H9 (cell line): ENCODE results near the gene AKR1C3. TPM values are rescaled to one million over a fixed set of nuclear protein-coding genes. Genes with fewer than 3 reads are reported as not detected.

Source experiments
- DNase-seq: peaks from one replicate; pipeline ENCODE4 v3.0.0-alpha.2; 2017
- H2AFZ ChIP-seq: one replicate; pipeline ENCODE4 v1.6.1; 2013; ENCODE audit warnings: mild to moderate bottlenecking, low read length, control low read depth, moderate library complexity
- H2AK5ac ChIP-seq: 2 replicates; pipeline ENCODE4 v1.6.1; 2013; ENCODE audit warnings: low read length, control low read depth, mixed read lengths; ENCODE audit not compliant: insufficient read length
- H2BK120ac ChIP-seq: one replicate; pipeline ENCODE4 v1.6.1; 2013; ENCODE audit warnings: low read depth, mild to moderate bottlenecking, low read length, control low read depth, inconsistent platforms; ENCODE audit not compliant: poor library complexity, severe bottlenecking
- H2BK12ac ChIP-seq: 2 replicates; pipeline ENCODE4 v1.6.1; 2013; ENCODE audit warnings: low read length, control low read depth, mixed read lengths, low read depth; ENCODE audit not compliant: insufficient read length
- H2BK15ac ChIP-seq: 2 replicates; pipeline ENCODE4 v1.6.1; 2013; ENCODE audit warnings: low read depth, low read length, control low read depth
- H2BK20ac ChIP-seq: one replicate; pipeline ENCODE4 v1.6.1; 2013; ENCODE audit warnings: low read depth, mild to moderate bottlenecking, low read length, control low read depth, inconsistent platforms; ENCODE audit not compliant: poor library complexity, severe bottlenecking
- H2BK5ac ChIP-seq: 2 replicates; pipeline ENCODE4 v1.6.1; 2013; ENCODE audit warnings: low read length, control low read depth, mixed read lengths; ENCODE audit not compliant: insufficient read length
- H3K14ac ChIP-seq: 2 replicates; pipeline ENCODE4 v1.6.1; 2013; ENCODE audit warnings: low read length, control low read depth; ENCODE audit not compliant: insufficient read depth
- H3K18ac ChIP-seq: 2 replicates; pipeline ENCODE4 v1.6.1; 2013; ENCODE audit warnings: low read depth, mild to moderate bottlenecking, mixed read lengths, low read length, control low read depth; ENCODE audit not compliant: insufficient read length
- H3K23ac ChIP-seq: 2 replicates; pipeline ENCODE4 v1.6.1; 2013; ENCODE audit warnings: low read length, control low read depth, mixed read lengths, low read depth; ENCODE audit not compliant: insufficient read length
- H3K23me2 ChIP-seq: 2 replicates; pipeline ENCODE4 v1.6.1; 2013; ENCODE audit warnings: low read depth, mild to moderate bottlenecking, mixed read lengths, low read length, control low read depth; ENCODE audit not compliant: insufficient read length, poor library complexity, severe bottlenecking
- H3K27ac ChIP-seq: 2 replicates; pipeline ENCODE4 v1.5.1; 2013; ENCODE audit warnings: low read length, control low read depth, mixed read lengths, low read depth; ENCODE audit not compliant: insufficient read length
- H3K27me3 ChIP-seq: 2 replicates; pipeline ENCODE4 v1.6.1; 2013; ENCODE audit warnings: low read length, control low read depth, inconsistent platforms; ENCODE audit not compliant: insufficient read depth
- H3K4ac ChIP-seq: 2 replicates; pipeline ENCODE4 v1.6.1; 2013; ENCODE audit warnings: low read depth, mild to moderate bottlenecking, control low read depth, inconsistent platforms, low read length, moderate library complexity
- H3K4me1 ChIP-seq: 2 replicates; pipeline ENCODE4 v1.6.1; 2013; ENCODE audit warnings: low read length, control low read depth, inconsistent platforms; ENCODE audit not compliant: insufficient read depth
- H3K4me2 ChIP-seq: 2 replicates; pipeline ENCODE4 v1.6.1; 2013; ENCODE audit warnings: low read length, control low read depth, mixed read lengths; ENCODE audit not compliant: insufficient read length, insufficient read depth
- H3K56ac ChIP-seq: 2 replicates; pipeline ENCODE4 v1.6.1; 2013; ENCODE audit warnings: low read depth, mild to moderate bottlenecking, mixed read lengths, low read length, control low read depth; ENCODE audit not compliant: insufficient read length
- H3K79me1 ChIP-seq: 2 replicates; pipeline ENCODE4 v1.6.1; 2013; ENCODE audit warnings: low read depth, mild to moderate bottlenecking, moderate library complexity, low read length, control low read depth, inconsistent platforms; ENCODE audit not compliant: insufficient read depth, poor library complexity, severe bottlenecking
- H3K79me2 ChIP-seq: 2 replicates; pipeline ENCODE4 v1.6.1; 2013; ENCODE audit warnings: low read length, control low read depth, inconsistent platforms; ENCODE audit not compliant: insufficient read depth
- H3K9ac ChIP-seq: 2 replicates; pipeline ENCODE4 v1.6.1; 2013; ENCODE audit warnings: low read length, control low read depth, mixed read lengths; ENCODE audit not compliant: insufficient read length; ENCODE audit errors: extremely low read depth
- H3K9me3 ChIP-seq: one replicate; pipeline ENCODE4 v1.6.1; 2013; ENCODE audit warnings: low read depth, low read length, inconsistent platforms; ENCODE audit not compliant: control insufficient read depth
- H3T11ph ChIP-seq: one replicate; pipeline ENCODE4 v1.6.1; 2013; ENCODE audit warnings: mild to moderate bottlenecking, low read length, control low read depth, inconsistent platforms
- H4K20me1 ChIP-seq: one replicate; pipeline ENCODE4 v1.6.1; 2013; ENCODE audit not compliant: control insufficient read depth, insufficient read length, insufficient read depth
- H4K5ac ChIP-seq: 2 replicates; pipeline ENCODE4 v1.6.1; 2013; ENCODE audit warnings: low read depth, mild to moderate bottlenecking, mixed read lengths, low read length, control low read depth; ENCODE audit not compliant: insufficient read length
- H4K8ac ChIP-seq: replicated peaks from 2 replicates; pipeline ENCODE4 v1.6.1; 2013; ENCODE audit warnings: low read length, control low read depth, mixed read lengths, low read depth; ENCODE audit not compliant: insufficient read length
- H4K91ac ChIP-seq: 2 replicates; pipeline ENCODE4 v1.6.1; 2013; ENCODE audit warnings: low read depth, mild to moderate bottlenecking, moderate library complexity, mixed read lengths, low read length, control low read depth; ENCODE audit not compliant: insufficient read length
- H3K27ac Mint-ChIP-seq, 3 experiments: 2 replicates in 2 of 3; 3 replicates in 1 of 3; pipeline ENCODE4 v1.8.0; 2020 to 2021; ENCODE audit warnings: mixed read lengths in 3 of 3, mild to moderate bottlenecking in 1 of 3, moderate library complexity in 1 of 3
- H3K27me3 Mint-ChIP-seq: 2 replicates; pipeline ENCODE4 v1.8.0; 2021; ENCODE audit warnings: low read depth, mild to moderate bottlenecking, moderate library complexity, mixed read lengths
- H3K36me3 Mint-ChIP-seq, 3 experiments: 2 replicates in 2 of 3; 3 replicates in 1 of 3; pipeline ENCODE4 v1.8.0; 2020 to 2021; ENCODE audit warnings: low read depth in 3 of 3, mixed read lengths in 3 of 3; ENCODE audit not compliant: insufficient read depth in 1 of 3
- H3K4me1 Mint-ChIP-seq, 2 experiments: 2 replicates each; pipeline ENCODE4 v1.8.0; 2020; ENCODE audit warnings: mixed read lengths in 2 of 2
- H3K4me3 Mint-ChIP-seq, 2 experiments: 2 replicates in 1 of 2; 3 replicates in 1 of 2; pipeline ENCODE4 v1.8.0; 2020 to 2021; ENCODE audit warnings: mild to moderate bottlenecking in 2 of 2, mixed read lengths in 2 of 2, moderate library complexity in 1 of 2
- H3K9me3 Mint-ChIP-seq, 2 experiments: 2 replicates in 1 of 2; 3 replicates in 1 of 2; pipeline ENCODE4 v1.8.0; 2020; ENCODE audit warnings: mild to moderate bottlenecking in 2 of 2, mixed read lengths in 2 of 2, moderate library complexity in 1 of 2
- CTCF ChIP-seq: fragments of 200-600 bp; sonication (generic); conservative IDR thresholded peaks from 3 replicates; pipeline ENCODE4 v1.8.0; 2021; ENCODE audit warnings: antibody characterized with exemption, mild to moderate bottlenecking
- WGBS: extraction: QIAGEN DNeasy Blood & Tissue Kit; methylation state at CpG from one replicate; pipeline ENCODE4 v1.1.7; 2013; ENCODE audit warnings: missing lambda C conversion rate, low lambda C conversion rate, mixed read lengths; ENCODE audit not compliant: insufficient read length; ENCODE audit errors: extremely low coverage; 5-methylcytosine and 5-hydroxymethylcytosine counted together
- total RNA-seq: library from RNA; stranded (reverse); gene quantifications from 2 replicates; pipeline ENCODE4 v1.2.1, GENCODE V29; 2021

Gene AKR1C3
- total RNA-seq, 1 experiment from 2014 or later, result 2.1 TPM

DNA sequence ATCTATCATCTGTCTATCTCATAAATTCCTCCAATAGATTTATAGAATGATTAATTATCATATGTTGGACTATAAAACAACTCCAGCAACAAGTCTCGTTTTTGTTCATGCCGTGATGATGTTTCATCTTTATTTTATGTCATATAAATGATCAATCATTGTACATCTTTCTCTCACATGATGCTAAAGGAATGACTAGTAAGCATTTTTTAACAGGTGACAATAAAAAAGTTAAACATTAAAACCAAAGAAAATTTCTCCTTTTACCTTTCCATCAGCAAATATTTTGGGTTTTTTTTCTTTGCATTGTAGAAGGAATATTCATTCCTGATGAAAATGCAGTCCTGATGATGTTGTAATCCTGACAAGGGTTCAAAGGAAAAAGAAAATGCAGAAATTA, 41.4 kb downstream of the AKR1C3 start:
- H3K23me2 ChIP-seq, result no peaks in the 10 kb centered on the region
- no peak overlapping the region for H2AFZ ChIP-seq
- WGBS, result no CpG with 5 or more reads among the region's 2 CpGs
- no peak overlapping the region for H2BK20ac ChIP-seq
- H2BK120ac ChIP-seq, result no peak overlapping the region
- no peak overlapping the region for H3K14ac ChIP-seq
- H3K4me2 ChIP-seq, result no peak overlapping the region
- H3K4me1 Mint-ChIP-seq, result no peaks in the 10 kb centered on the region
- peaks cover 5 to 10% (median 9%) of the 10 kb centered on the region in 3 experiments; a peak in 5 of 7 replicates for H3K36me3 Mint-ChIP-seq
- H3K79me2 ChIP-seq, result no peaks in the 10 kb centered on the region
- no peak overlapping the region for H3T11ph ChIP-seq
- no peak overlapping the region for H3K4ac ChIP-seq
- no peak overlapping the region for H3K27ac ChIP-seq
- no peak overlapping the region for H3K23ac ChIP-seq
- no peak overlapping the region for H2BK5ac ChIP-seq
- no peak overlapping the region for H2BK12ac ChIP-seq
- no peak for TF ChIP-seq CTCF
- no peak overlapping the region for H4K91ac ChIP-seq
- no peak overlapping the region for H4K5ac ChIP-seq
- H3K27me3 ChIP-seq, result no peaks in the 10 kb centered on the region
- no peak overlapping the region for H3K18ac ChIP-seq
- no peaks in the 10 kb centered on the region; the same call in 1 of the 2 replicates for H3K27me3 Mint-ChIP-seq
- no peak overlapping the region for H4K8ac ChIP-seq
- no peaks in the 10 kb centered on the region for H4K20me1 ChIP-seq
- no peak overlapping the region for H2AK5ac ChIP-seq
- H3K4me3 Mint-ChIP-seq, result no peak overlapping the region
- H3K79me1 ChIP-seq, result no peaks in the 10 kb centered on the region
- no peak overlapping the region for H3K27ac Mint-ChIP-seq
- H2BK15ac ChIP-seq, result no peak overlapping the region
- H3K9me3 ChIP-seq, result no peaks in the 10 kb centered on the region
- H3K4me1 ChIP-seq, result no peaks in the 10 kb centered on the region
- no peak for DNase-seq
- H3K9me3 Mint-ChIP-seq, result peaks cover 73 to 87% of the 10 kb centered on the region in 2 experiments
- H3K56ac ChIP-seq, result no peak overlapping the region
- H3K9ac ChIP-seq, result no peak overlapping the region
